IgD-negative memory B cell (primary cell): ENCODE results near the gene OR10AG1. TPM values are rescaled to one million over a fixed set of nuclear protein-coding genes. Genes with fewer than 3 reads are reported as not detected.
A peak's percentile ranks its signal among the peaks of the same experiment; 100 is the strongest.

Experiments
- H3K27ac Mint-ChIP-seq, 3 donors: one replicate each; pipeline ENCODE4 v1.8.0; 2020 to 2022; ENCODE audit warnings: mild to moderate bottlenecking in 3 of 3, mixed read lengths in 3 of 3, moderate library complexity in 1 of 3
- H3K27me3 Mint-ChIP-seq: one replicate; pipeline ENCODE4 v1.8.0; 2021; ENCODE audit warnings: mixed read lengths
- H3K36me3 Mint-ChIP-seq: one replicate; pipeline ENCODE4 v1.8.0; 2020; ENCODE audit warnings: mild to moderate bottlenecking, mixed read lengths
- H3K4me1 Mint-ChIP-seq, 3 donors: one replicate each; pipeline ENCODE4 v1.8.0; 2020 to 2022; ENCODE audit warnings: mixed read lengths in 3 of 3, mild to moderate bottlenecking in 1 of 3
- H3K4me3 Mint-ChIP-seq, 4 donors: one replicate each; pipeline ENCODE4 v1.8.0; 2020 to 2022; ENCODE audit warnings: mild to moderate bottlenecking in 4 of 4, mixed read lengths in 4 of 4, moderate library complexity in 3 of 4
- H3K9me3 Mint-ChIP-seq, 3 donors: one replicate each; pipeline ENCODE4 v1.8.0; 2020 to 2021; ENCODE audit warnings: mixed read lengths in 3 of 3, mild to moderate bottlenecking in 1 of 3
- polyA plus RNA-seq: library from polyadenylated mRNA; unstranded; fragments of 300-500 nt; fragmentation: Illumina TruSeq; gene quantifications from one replicate; pipeline ENCODE4 v1.2.3, GENCODE V29; 2021

The OR10AG1 gene, protein sequence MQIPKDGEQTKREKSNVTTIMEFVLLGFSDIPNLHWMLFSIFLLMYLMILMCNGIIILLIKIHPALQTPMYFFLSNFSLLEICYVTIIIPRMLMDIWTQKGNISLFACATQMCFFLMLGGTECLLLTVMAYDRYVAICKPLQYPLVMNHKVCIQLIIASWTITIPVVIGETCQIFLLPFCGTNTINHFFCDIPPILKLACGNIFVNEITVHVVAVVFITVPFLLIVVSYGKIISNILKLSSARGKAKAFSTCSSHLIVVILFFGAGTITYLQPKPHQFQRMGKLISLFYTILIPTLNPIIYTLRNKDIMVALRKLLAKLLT
- not detected for polyA plus RNA-seq

DNA sequence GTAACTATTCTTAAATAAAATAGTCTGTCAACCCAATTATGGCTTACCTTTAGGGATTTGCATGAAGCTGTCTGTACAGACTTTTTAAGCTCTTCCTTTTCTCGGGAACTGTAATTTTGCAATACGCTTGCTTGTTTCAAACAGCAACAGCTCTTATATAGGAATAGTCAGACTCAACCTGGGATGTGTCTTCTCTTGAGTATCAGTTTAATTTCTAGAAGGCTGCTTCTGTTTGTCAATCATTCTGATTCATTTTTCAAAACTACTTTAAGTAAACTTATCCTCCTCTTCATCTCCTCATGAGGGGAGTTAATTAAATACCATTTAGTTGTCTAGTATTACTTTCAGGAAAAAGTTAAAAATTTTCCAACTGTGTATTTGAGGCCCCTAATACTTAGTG, at the start of gene OR10AG1:
Gene OR10AG1, minus strand, starts transcription at position 101 of the 400 bp plus-strand sequence. Its CDS starts 38 bp downstream, at position 63.
- Mint-ChIP-seq H3K36me3 (no peaks in the 10 kb centered on the region), H3K4me1 (peaks cover 0 to 2% (median 0%) of the 10 kb centered on the region in 3 donors), H3K9me3 (peaks cover 0 to 11% (median 5%) of the 10 kb centered on the region in 3 donors), H3K27ac (no peak within 1 kb of the TSS), H3K4me3 (no peak within 1 kb of the TSS), H3K27me3 (no peaks in the 10 kb centered on the region)

DNA sequence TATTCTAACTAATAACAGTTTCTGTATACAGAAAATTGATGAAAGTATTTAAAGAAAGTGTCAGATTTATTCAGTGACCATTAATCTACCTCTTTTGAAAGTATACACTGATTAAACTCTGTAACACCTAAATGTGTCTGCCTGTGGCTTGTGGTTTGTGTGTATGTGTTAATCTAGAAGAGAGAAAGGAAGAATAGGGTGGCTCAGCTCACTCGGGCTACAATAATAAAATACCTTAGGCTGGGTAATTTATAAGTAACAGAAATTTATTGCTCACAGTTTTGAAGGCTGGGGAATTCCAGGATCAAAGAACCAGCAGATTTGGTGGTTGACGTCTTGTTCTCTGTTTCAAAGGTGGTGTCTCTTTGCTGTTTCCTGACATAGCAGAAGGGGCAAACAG, 44.1 kb upstream of the OR10AG1 start:
- Mint-ChIP-seq H3K9me3 (peaks cover 2 to 10% (median 10%) of the 10 kb centered on the region in 3 donors), H3K27me3 (no peaks in the 10 kb centered on the region), H3K36me3 (no peaks in the 10 kb centered on the region), H3K4me1 (no peaks in the 10 kb centered on the region), H3K27ac (no peak overlapping the region), H3K4me3 (no peak overlapping the region)

DNA sequence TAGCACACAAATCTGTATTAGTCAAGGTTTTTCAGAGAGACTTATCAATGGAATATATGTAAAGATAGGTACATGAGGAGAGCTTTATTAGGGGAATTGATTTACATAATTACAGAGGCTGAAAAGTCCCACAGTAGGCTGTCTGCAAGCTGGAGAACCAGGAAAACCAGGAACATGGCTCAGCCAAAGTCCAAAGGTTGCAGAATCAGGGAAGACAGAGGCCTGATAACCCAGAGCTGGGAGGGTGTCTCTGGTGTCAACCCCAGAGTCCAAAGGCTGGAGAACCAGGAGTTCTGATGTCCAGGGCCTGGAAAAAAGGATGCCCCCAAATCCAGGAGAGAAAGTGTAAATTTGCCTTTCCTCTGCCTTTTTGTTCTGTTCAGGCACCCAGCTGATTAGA, 41.0 kb upstream of the OR10AG1 start:
- H3K27ac Mint-ChIP-seq, result no peak overlapping the region
- no peaks in the 10 kb centered on the region for H3K36me3 Mint-ChIP-seq
- H3K27me3 Mint-ChIP-seq, result no peaks in the 10 kb centered on the region
- no peak overlapping the region for H3K4me3 Mint-ChIP-seq
- no peaks in the 10 kb centered on the region for H3K4me1 Mint-ChIP-seq
- H3K9me3 Mint-ChIP-seq, result peaks cover 3 to 7% (median 6%) of the 10 kb centered on the region in 3 donors

DNA sequence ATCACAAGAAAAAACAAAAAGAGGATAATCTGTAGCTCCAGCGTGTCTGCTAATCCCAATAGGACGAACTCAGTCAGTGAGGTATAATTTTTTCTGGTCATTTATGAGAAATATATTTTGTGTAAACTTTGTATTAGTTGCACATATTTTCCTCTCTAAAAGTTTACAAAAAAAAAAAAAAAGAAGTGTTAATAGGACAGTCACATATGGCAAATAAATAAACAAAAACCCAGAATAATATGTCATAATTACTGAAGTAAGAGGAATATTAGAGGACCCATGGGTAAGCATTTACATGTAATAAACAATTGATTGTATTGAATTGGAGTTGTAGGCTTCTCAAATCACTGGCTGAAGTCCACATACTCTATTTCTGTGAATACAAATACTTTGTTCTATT, 24.8 kb upstream of the OR10AG1 start, which contains the start of gene OR5F1:
Gene OR5F1, minus strand, starts transcription at position 101 of the 400 bp plus-strand sequence. Its CDS starts 0 bp downstream, at position 101.
- H3K27me3 Mint-ChIP-seq, result no peaks in the 10 kb centered on the region
- no peaks in the 10 kb centered on the region for H3K4me1 Mint-ChIP-seq
- H3K4me3 Mint-ChIP-seq, result peak within 1 kb of the TSS in 1 of 4 donors; percentile 49
- peaks cover 0 to 4% (median 2%) of the 10 kb centered on the region in 3 donors for H3K9me3 Mint-ChIP-seq
- H3K27ac Mint-ChIP-seq, result no peak within 1 kb of the TSS
- no peaks in the 10 kb centered on the region for H3K36me3 Mint-ChIP-seq

DNA sequence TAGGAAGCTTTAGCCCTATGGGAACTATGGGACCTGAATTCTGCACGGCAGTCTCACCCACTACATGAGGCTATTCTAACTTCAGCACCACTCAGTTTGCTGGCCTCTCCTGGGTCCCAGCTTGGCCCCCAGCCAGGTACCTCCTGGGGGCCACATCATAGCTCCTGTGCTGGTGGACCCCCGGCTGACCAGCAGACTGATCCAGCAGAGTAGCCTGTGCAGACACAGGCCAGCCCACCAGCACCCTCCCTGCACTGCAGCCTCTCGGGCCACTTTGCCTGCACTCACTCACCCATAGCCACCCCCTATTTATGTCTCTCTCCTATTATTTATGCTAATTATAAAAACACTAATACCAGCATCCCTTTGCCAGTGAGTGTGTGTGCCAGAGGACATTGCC, 1.2 kb upstream of the OR10AG1 start:
- Mint-ChIP-seq H3K4me1 (peaks cover 0 to 2% (median 0%) of the 10 kb centered on the region in 3 donors), H3K4me3 (no peak overlapping the region), H3K9me3 (peaks cover 0 to 11% (median 5%) of the 10 kb centered on the region in 3 donors), H3K27me3 (no peaks in the 10 kb centered on the region), H3K27ac (no peak overlapping the region), H3K36me3 (no peaks in the 10 kb centered on the region)

DNA sequence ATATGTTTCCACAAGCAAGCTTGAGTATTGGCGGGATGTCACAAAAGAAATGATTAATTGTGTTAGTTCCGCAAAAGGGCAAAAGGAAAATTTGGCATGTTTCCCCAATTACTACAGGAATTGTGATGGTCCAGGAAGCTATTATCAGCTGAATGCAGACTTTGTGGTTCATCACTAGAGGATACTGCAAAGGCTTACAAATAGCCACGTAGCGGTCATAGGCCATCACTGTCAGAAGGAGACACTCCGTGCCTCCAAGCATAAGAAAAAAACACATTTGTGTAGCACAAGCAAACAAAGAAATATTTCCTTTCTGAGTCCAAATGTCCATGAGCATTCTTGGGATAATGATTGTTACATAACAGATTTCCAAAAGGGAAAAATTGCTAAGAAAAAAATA, 1.8 kb downstream of the OR10AG1 start:
- no peaks in the 10 kb centered on the region for H3K36me3 Mint-ChIP-seq
- no peaks in the 10 kb centered on the region for H3K27me3 Mint-ChIP-seq
- H3K4me3 Mint-ChIP-seq, result no peak overlapping the region
- H3K27ac Mint-ChIP-seq, result no peak overlapping the region
- H3K9me3 Mint-ChIP-seq, result peaks cover 0 to 11% (median 5%) of the 10 kb centered on the region in 3 donors
- H3K4me1 Mint-ChIP-seq, result peaks cover 0 to 2% (median 0%) of the 10 kb centered on the region in 3 donors

DNA sequence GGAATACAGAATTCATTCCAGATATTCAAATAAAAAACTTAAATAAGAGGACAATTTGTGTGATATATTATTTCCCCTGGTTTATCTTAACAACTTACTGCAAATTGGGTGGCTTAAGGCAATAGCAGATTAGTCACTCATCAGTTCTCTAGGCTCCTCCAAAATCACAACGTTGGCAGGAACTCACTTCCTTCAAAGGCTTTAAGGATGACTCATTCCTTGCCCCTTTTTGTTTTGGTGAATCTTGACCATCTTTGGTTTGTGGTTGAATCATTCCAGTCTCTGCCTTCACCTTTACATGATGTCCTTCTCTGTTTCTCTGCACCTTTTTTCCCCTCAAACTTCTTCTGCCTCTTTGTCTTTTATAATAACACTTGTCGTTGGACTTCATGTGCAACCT, 3.4 kb downstream of the OR10AG1 start:
- H3K9me3 Mint-ChIP-seq, result no peaks in the 10 kb centered on the region
- H3K4me1 Mint-ChIP-seq, result peaks cover 0 to 2% (median 0%) of the 10 kb centered on the region in 3 donors
- no peaks in the 10 kb centered on the region for H3K27me3 Mint-ChIP-seq
- no peaks in the 10 kb centered on the region for H3K36me3 Mint-ChIP-seq
- H3K4me3 Mint-ChIP-seq, result no peak overlapping the region
- no peak overlapping the region for H3K27ac Mint-ChIP-seq

DNA sequence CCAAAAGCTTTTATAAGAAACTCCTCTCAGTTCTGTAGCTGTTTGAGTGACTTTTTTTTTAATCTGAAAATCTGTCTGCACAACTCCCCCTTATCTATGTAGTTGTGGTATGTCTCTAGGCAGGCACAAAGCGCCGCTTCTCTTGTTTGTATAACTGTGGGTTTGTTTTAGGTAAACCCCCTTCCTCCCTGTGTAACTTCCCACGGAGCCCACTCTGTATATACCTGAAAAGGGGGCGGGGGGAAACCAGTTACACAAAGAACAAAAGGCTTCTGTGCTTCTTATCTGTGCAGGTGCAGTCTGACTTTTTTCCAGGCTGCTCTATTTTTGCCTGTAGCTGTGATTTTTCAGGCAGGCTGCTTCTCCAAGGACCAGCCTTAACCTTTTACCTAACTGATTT, 13.2 kb downstream of the OR10AG1 start:
- Mint-ChIP-seq H3K4me1 (no peaks in the 10 kb centered on the region), H3K4me3 (no peak overlapping the region), H3K27ac (peak overlapping the region in 1 of 3 donors; percentile 83), H3K9me3 (peaks cover 0 to 8% (median 3%) of the 10 kb centered on the region in 3 donors), H3K27me3 (no peaks in the 10 kb centered on the region), H3K36me3 (no peaks in the 10 kb centered on the region)

DNA sequence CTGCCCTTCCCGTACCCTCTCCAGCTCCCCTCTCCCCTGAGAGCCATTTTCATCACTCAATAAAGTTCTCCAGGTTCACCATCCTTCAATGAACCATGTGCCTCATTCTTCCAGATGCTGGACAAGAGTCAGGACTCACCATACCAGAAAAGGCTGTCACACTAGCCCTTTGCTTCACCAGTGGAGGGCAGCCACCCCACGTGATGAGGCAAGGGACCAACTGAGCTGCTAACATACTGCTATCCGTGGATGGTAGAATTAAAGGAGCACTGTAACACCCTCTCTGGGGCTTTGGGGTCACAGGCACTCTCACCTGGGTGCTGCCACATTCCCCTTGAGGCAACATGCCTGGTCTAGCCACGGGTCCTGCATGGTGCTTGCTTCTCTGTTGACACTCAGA, 20.4 kb downstream of the OR10AG1 start:
- H3K4me1 Mint-ChIP-seq, result no peaks in the 10 kb centered on the region

DNA sequence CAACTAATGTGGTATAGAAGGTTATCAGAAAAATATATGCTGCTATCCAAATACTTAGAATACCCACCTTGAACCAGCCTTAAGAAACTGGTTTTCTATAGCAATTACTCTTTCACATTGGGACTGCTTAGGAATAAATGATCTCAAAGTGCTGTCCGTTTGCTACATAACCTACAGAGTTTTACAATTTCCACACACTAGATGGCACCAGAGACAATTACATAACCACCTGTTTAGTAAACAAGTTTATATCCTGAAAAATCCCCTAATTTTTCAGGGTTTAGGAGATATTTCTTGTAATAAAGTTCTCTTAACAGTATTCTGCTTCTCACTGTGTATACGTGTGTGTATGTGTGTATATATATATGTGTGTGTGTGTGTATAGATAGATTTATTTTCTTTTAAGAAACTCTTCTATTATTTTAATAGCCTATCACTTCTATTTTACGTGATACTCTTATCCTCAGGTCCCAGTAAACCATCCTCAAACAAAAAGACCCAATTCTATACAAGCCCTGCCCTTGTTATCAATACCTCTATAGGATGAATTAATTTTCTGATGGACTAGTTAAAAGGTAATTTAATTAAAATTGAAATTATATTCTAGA, 26.9 kb downstream of the OR10AG1 start:
- no peaks in the 10 kb centered on the region for H3K4me1 Mint-ChIP-seq
- H3K27me3 Mint-ChIP-seq, result no peaks in the 10 kb centered on the region
- H3K36me3 Mint-ChIP-seq, result no peaks in the 10 kb centered on the region
- H3K4me3 Mint-ChIP-seq, result no peak overlapping the region
- H3K9me3 Mint-ChIP-seq, result peaks cover 0 to 4% (median 1%) of the 10 kb centered on the region in 3 donors
- H3K27ac Mint-ChIP-seq, result no peak overlapping the region

More for the DNA sequence above, 20.4 kb downstream of the OR10AG1 start:
- Mint-ChIP-seq H3K9me3 (peaks cover 1 to 12% (median 3%) of the 10 kb centered on the region in 3 donors), H3K36me3 (no peaks in the 10 kb centered on the region), H3K4me3 (no peak overlapping the region), H3K27me3 (no peaks in the 10 kb centered on the region), H3K27ac (no peak overlapping the region)

DNA sequence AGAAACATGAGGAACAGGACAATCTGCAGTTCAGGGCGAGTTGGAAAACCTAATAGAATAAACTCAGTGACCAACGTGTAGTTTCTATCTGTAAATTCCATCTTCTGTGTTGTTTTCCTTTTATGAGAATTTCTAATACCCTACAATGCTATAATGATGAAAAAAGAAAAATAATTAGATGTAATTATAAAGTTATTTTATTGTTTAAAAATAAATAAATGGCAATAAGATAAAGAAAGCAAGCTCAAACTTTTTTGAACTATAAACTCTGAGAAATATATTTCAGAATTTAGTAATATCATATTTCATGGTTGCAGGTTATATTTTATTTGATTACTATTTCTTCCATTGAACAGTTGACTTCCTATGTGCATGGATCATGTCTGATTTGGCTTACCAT, 33.4 kb downstream of the OR10AG1 start, which contains the start of gene OR5I1:
Gene OR5I1, minus strand, starts transcription at position 101 of the 400 bp plus-strand sequence. Its CDS starts 0 bp downstream, at position 101.
- no peaks in the 10 kb centered on the region for H3K36me3 Mint-ChIP-seq

DNA sequence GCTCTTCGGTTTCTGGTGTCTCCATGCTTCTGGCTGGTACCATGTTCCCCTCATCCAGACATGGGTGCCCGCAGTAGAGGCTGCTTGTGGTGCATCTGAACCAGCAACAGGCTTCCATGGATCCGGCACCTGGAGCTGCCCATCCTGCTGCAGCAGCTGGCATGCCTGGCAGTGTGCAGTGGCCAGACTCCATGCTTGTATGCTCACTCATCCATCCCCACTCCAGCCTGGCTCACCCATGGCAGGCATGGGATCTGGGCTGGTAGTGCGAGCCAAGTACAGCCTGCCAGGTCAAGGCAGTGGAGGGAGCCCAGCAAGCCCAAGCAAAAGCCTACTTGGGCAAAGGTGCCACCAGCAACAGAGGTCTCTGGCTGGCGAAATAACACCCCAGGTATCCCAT, 49.2 kb downstream of the OR10AG1 start:
- Mint-ChIP-seq H3K36me3 (no peaks in the 10 kb centered on the region), H3K4me1 (no peaks in the 10 kb centered on the region), H3K27ac (no peak overlapping the region), H3K9me3 (peaks cover 2 to 11% (median 6%) of the 10 kb centered on the region in 3 donors), H3K4me3 (no peak overlapping the region), H3K27me3 (no peaks in the 10 kb centered on the region)

More for the DNA sequence above, 33.4 kb downstream of the OR10AG1 start, which contains the start of gene OR5I1:
- Mint-ChIP-seq H3K27ac (no peak within 1 kb of the TSS), H3K4me1 (no peaks in the 10 kb centered on the region), H3K9me3 (peaks cover 0 to 4% (median 0%) of the 10 kb centered on the region in 3 donors), H3K4me3 (no peak within 1 kb of the TSS), H3K27me3 (no peaks in the 10 kb centered on the region)

Other genes starting within 250 kb of the OR10AG1 start
- not detected for gene OR5D13, start 196.5 kb downstream of the OR10AG1 start, polyA plus RNA-seq
- gene OR5D14, start 174.4 kb downstream of the OR10AG1 start, polyA plus RNA-seq, result not detected
- not detected for gene OR5L1, start 158.6 kb downstream of the OR10AG1 start, polyA plus RNA-seq
- not detected for gene OR5D18, start 150.3 kb downstream of the OR10AG1 start, polyA plus RNA-seq
- not detected for gene OR5L2, start 142.7 kb downstream of the OR10AG1 start, polyA plus RNA-seq
- gene OR5D16, start 131.2 kb downstream of the OR10AG1 start, polyA plus RNA-seq, result not detected
- not detected for gene TRIM51, start 86.6 kb downstream of the OR10AG1 start, polyA plus RNA-seq
- not detected for gene OR5W2, start 55.4 kb downstream of the OR10AG1 start, polyA plus RNA-seq
- not detected for gene OR5I1, start 33.5 kb downstream of the OR10AG1 start, polyA plus RNA-seq
- gene OR5F1, start 24.7 kb upstream of the OR10AG1 start, polyA plus RNA-seq, result not detected
- not detected for gene OR5AS1, start 57.7 kb upstream of the OR10AG1 start, polyA plus RNA-seq
- not detected for gene OR8I2, start 123.4 kb upstream of the OR10AG1 start, polyA plus RNA-seq
- gene OR8H2, start 133.7 kb upstream of the OR10AG1 start, polyA plus RNA-seq, result not detected
- not detected for gene OR8H3, start 152.4 kb upstream of the OR10AG1 start, polyA plus RNA-seq
- gene OR8J3, start 170.3 kb upstream of the OR10AG1 start, polyA plus RNA-seq, result not detected
- not detected for gene OR8K5, start 190.4 kb upstream of the OR10AG1 start, polyA plus RNA-seq
- gene OR5J2, start 206.7 kb upstream of the OR10AG1 start, polyA plus RNA-seq, result not detected